ENCODE data around the gene NES. TPM values are rescaled to one million over a fixed set of nuclear protein-coding genes. Genes with fewer than 3 reads are reported as not detected.

The NES gene
- polyA plus RNA-seq, 1 of the 3 experiments (the other 2 are of a cell fraction), result 15.8 TPM

- no peak for TF ChIP-seq ZBTB33 (IDR thresholded peaks at IDR 0.05; ENCODE audit: borderline replicate concordance, low read depth)
Measured at GRCh38 chr1:156705321-156705917, 28.2 kb upstream of the NES start, which contains the start of gene CRABP2 (continued).

GRCh38 chr1:156704930-156705320, 27.7 kb upstream of the NES start:
- peaks cover 61 to 87% of the 10 kb centered on the region in 2 experiments for H3K4me1 ChIP-seq (ENCODE audit: control insufficient read depth in 1 of 2, insufficient read depth in 2 of 2, low read depth in 1 of 2, low read length in 1 of 2)
- H3K9ac ChIP-seq, result peak overlapping the region; percentile 44; the same call in 1 of the 2 replicates
- TF ChIP-seq JUND (IDR thresholded peaks at IDR 0.05) (peak; percentile 84), EP300 (IDR thresholded peaks at IDR 0.05; ENCODE audit: borderline replicate concordance in 1 of 2, low read depth in 1 of 2, low read length in 1 of 2) (peak in 1 of 2 experiments; percentile 65; a peak in 1 of 4 replicates), SIN3A (IDR thresholded peaks at IDR 0.05; ENCODE audit: borderline replicate concordance, low read depth, low read length) (peak; percentile 60; the same call in 1 of the 2 replicates), RFX5 (IDR thresholded peaks at IDR 0.05; ENCODE audit: low read length) (no peak), ZBTB33 (IDR thresholded peaks at IDR 0.05; ENCODE audit: borderline replicate concordance, low read depth) (0 out of 2 replicates have a peak, but pooled peaks have one; percentile 58), YY1 (IDR thresholded peaks at IDR 0.05; ENCODE audit: low read depth) (no peak), TAF1 (IDR thresholded peaks at IDR 0.05; ENCODE audit: borderline replicate concordance, low read depth, low read length) (0 out of 2 replicates have a peak, but pooled peaks have one; percentile 18), POLR2AphosphoS5 (IDR thresholded peaks at IDR 0.05; ENCODE audit: low read depth, low read length) (no peak), CTCF (IDR thresholded peaks at IDR 0.05) (no peak), NFIC (IDR thresholded peaks at IDR 0.05; ENCODE audit: borderline replicate concordance) (peak; percentile 96), FOSL2 (IDR thresholded peaks at IDR 0.05; ENCODE audit: borderline replicate concordance, low read depth) (peak; percentile 96), EZH2phosphoT487 (IDR thresholded peaks at IDR 0.05; ENCODE audit: borderline replicate concordance, low read depth) (no peak), GABPA (IDR thresholded peaks at IDR 0.05; ENCODE audit: low read depth) (no peak), MAX (IDR thresholded peaks at IDR 0.05; ENCODE audit: low read depth) (peak; percentile 90), TCF12 (IDR thresholded peaks at IDR 0.05) (peak; percentile 78), NRF1 (IDR thresholded peaks at IDR 0.05; ENCODE audit: low read depth, low read length) (no peak), MXI1 (IDR thresholded peaks at IDR 0.05; ENCODE audit: low read depth, low read length) (no peak), RCOR1 (IDR thresholded peaks at IDR 0.05; ENCODE audit: low read length) (no peak), USF1 (IDR thresholded peaks at IDR 0.05; ENCODE audit: borderline replicate concordance, low read depth) (no peak)

More at GRCh38 chr1:156704930-156705320, 27.7 kb upstream of the NES start:
- H3K27ac ChIP-seq (ENCODE audit: low read depth in 2 of 2, low read length in 1 of 2), result peak overlapping the region in 1 of 2 experiments; percentile 98; a peak in 2 of 4 replicates
- peaks cover 29% of the 10 kb centered on the region for H3F3A ChIP-seq (replicated peaks; ENCODE audit: insufficient read depth)
- no peaks in the 10 kb centered on the region for H4K20me1 ChIP-seq (ENCODE audit: insufficient read depth)
- DNase-seq, result no peak
- peaks cover 0 to 12% of the 10 kb centered on the region in 2 experiments for H3K36me3 ChIP-seq (replicated peaks in 1 of 2; ENCODE audit: control insufficient read depth in 1 of 2, insufficient read depth in 2 of 2, low read length in 1 of 2)
- peak overlapping the region; percentile 54 to 58 for H3K4me3 ChIP-seq (ENCODE audit: low read depth in 2 of 2, low read length in 1 of 2)
- peak overlapping the region; percentile 89 for H3K4me2 ChIP-seq
- no peaks in the 10 kb centered on the region for H3K27me3 ChIP-seq (ENCODE audit: insufficient read depth)
- H3K9me2 ChIP-seq, result no peaks in the 10 kb centered on the region
- no peaks in the 10 kb centered on the region for H3K9me3 ChIP-seq
- no peak overlapping the region for H2AFZ ChIP-seq (ENCODE audit: low read depth)
- POLR2A ChIA-PET, result interaction anchor here (1.8 to 5.3 kb wide), 3 partner anchors 14 to 29 kb away, joined by 5 to 57 read pairs (median 7); partner anchors contain the start of genes ISG20L2 and METTL25B
- WGBS (ENCODE audit: low lambda C conversion rate), result 5% methylated on average over 11 of the region's 29 CpGs
- CTCF ChIA-PET, result interaction anchor here (1.1 to 45.5 kb wide), 5 partner anchors 9 to 96 kb away, joined by 3 to 2702 read pairs (median 5); partner anchors contain the start of genes CRABP2, ISG20L2, METTL25B and NES
- no peaks in the 10 kb centered on the region for H3K79me2 ChIP-seq (ENCODE audit: insufficient read depth)

All from SK-N-SH (cell line).